Measurements from ENCODE around the gene TIAM1. TPM values are rescaled to one million over a fixed set of nuclear protein-coding genes. Genes with fewer than 3 reads are reported as not detected.

Gene TIAM1
- total and polyA plus RNA-seq, 2 of the 8 experiments (the other 6 are each of a cell fraction or from before 2014, with no cell fraction given), result 10.1 to 30.7 TPM

DNA sequence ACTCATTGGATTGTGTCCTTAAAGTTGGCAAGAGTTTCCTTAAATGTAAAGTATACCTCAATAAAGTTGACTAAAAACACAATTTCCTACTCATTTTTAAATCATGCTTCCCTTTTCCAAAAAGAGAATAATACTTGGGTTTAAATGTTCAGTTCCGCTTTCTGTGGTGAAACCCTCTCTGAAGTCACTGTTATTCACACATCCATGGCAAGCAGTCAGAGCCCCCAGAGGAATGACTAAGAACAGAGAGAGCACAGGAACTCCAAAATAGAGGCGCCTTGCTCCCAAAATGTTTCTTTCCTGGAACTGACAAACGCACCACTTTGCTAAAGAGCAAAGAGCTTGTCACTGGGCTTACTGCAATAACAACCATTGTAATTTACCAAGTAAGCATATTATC, 142.5 kb downstream of the TIAM1 start:
- Histone ChIP-seq H2BK20ac (ENCODE audit: low read length) (no peak overlapping the region), H3K79me1 (ENCODE audit: low read depth, low read length) (no peaks in the 10 kb centered on the region), H3K56ac (replicated peaks; ENCODE audit: insufficient read length, low read depth, low read length) (no peak overlapping the region), H2BK12ac (ENCODE audit: low read depth, low read length) (no peak overlapping the region), H3K23me2 (ENCODE audit: low read depth, low read length) (no peaks in the 10 kb centered on the region), H4K20me1 (replicated peaks in 1 of 2; ENCODE audit: control insufficient read depth in 1 of 2, insufficient read depth in 2 of 2, low read length in 2 of 2) (no peaks in the 10 kb centered on the region), H2BK15ac (ENCODE audit: low read length) (no peak overlapping the region), H3K27ac (ENCODE audit: low read depth, low read length) (no peak overlapping the region), H4K91ac (replicated peaks; ENCODE audit: insufficient read length, low read length) (no peak overlapping the region), H2BK120ac (replicated peaks; ENCODE audit: low read depth, low read length) (no peak overlapping the region), H3K79me2 (ENCODE audit: control insufficient read depth in 1 of 2, insufficient read depth in 2 of 2, low read length in 2 of 2) (no peaks in the 10 kb centered on the region), H3K9ac (replicated peaks in 1 of 4; ENCODE audit: extremely low read depth in 1 of 4, low read depth in 3 of 4, low read length in 3 of 4) (no peak overlapping the region), H4K5ac (ENCODE audit: insufficient read length, low read depth, low read length) (no peak overlapping the region), H2BK5ac (ENCODE audit: low read depth, low read length) (no peak overlapping the region), H2AFZ (ENCODE audit: low read length) (no peak overlapping the region), H3K4me1 (replicated peaks in 1 of 4; ENCODE audit: control insufficient read depth in 3 of 4, insufficient read depth in 4 of 4, low read length in 3 of 4) (no peaks in the 10 kb centered on the region), H3K23ac (ENCODE audit: insufficient read length) (no peak overlapping the region), H3K18ac (ENCODE audit: extremely low read depth, low read length) (no peak overlapping the region), H3K4me3 (ENCODE audit: extremely low read depth in 1 of 4, insufficient read depth in 2 of 4, low read depth in 3 of 4, low read length in 4 of 4) (no peak overlapping the region), H3K9me3 (ENCODE audit: insufficient read depth in 2 of 2, low read depth in 1 of 2, low read length in 1 of 2) (no peaks in the 10 kb centered on the region), H3K36me3 (ENCODE audit: control insufficient read depth in 2 of 4, insufficient read depth in 4 of 4, low read length in 3 of 4) (no peaks in the 10 kb centered on the region), H3K4ac (replicated peaks; ENCODE audit: insufficient read length, low read depth, low read length) (no peak overlapping the region), H3K14ac (ENCODE audit: insufficient read length) (no peak overlapping the region), H3K27me3 (replicated peaks in 1 of 4; ENCODE audit: control insufficient read depth in 3 of 4, extremely low read depth in 1 of 4, insufficient read depth in 3 of 4, low read length in 3 of 4) (no peaks in the 10 kb centered on the region), H3K4me2 (ENCODE audit: insufficient read depth in 1 of 2, low read depth in 2 of 2, low read length in 2 of 2) (no peak overlapping the region), H4K8ac (ENCODE audit: extremely low read depth, insufficient read depth, low read length) (no peak overlapping the region), H2AK5ac (ENCODE audit: low read depth, low read length) (no peak overlapping the region)
- DNase-seq (ENCODE audit: low read depth in 1 of 2, low spot score in 2 of 2) (no peak), FAIRE-seq (no peak)
- POLR2A ChIA-PET (ENCODE audit: partially characterized antibody), result interaction anchor here (0.6 kb wide), 1 partner anchor 1263 kb away, joined by 3 read pairs; no protein-coding TSS in a partner anchor
- 82% methylated on average over 3 of the region's 3 CpGs; no CpG with 5 or more reads in 1 of the 2 experiments for WGBS, 2 experiments (ENCODE audit: extremely low coverage in 1 of 2, insufficient coverage in 1 of 2, insufficient read length in 1 of 2, insufficient replicate concordance in 2 of 2, low coverage in 1 of 2, low lambda C conversion rate in 2 of 2, missing lambda C conversion rate in 1 of 2)
- CTCF ChIA-PET (ENCODE audit: partially characterized antibody), result interaction anchor here (1.0 to 1.9 kb wide), 6 partner anchors 9 to 403 kb away, joined by 3 to 8 read pairs (median 3); no protein-coding TSS in a partner anchor
- TF ChIP-seq BCL11A (IDR thresholded peaks at IDR 0.05; ENCODE audit: low read depth in 2 of 2, low read length in 2 of 2), result no peak
- no peak for TF ChIP-seq GABPA (IDR thresholded peaks at IDR 0.05; ENCODE audit: borderline replicate concordance, insufficient read depth, low read length)
- TF ChIP-seq, protein P1, sequence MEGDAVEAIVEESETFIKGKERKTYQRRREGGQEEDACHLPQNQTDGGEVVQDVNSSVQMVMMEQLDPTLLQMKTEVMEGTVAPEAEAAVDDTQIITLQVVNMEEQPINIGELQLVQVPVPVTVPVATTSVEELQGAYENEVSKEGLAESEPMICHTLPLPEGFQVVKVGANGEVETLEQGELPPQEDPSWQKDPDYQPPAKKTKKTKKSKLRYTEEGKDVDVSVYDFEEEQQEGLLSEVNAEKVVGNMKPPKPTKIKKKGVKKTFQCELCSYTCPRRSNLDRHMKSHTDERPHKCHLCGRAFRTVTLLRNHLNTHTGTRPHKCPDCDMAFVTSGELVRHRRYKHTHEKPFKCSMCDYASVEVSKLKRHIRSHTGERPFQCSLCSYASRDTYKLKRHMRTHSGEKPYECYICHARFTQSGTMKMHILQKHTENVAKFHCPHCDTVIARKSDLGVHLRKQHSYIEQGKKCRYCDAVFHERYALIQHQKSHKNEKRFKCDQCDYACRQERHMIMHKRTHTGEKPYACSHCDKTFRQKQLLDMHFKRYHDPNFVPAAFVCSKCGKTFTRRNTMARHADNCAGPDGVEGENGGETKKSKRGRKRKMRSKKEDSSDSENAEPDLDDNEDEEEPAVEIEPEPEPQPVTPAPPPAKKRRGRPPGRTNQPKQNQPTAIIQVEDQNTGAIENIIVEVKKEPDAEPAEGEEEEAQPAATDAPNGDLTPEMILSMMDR (IDR thresholded peaks at IDR 0.05; ENCODE audit: control extremely low read depth in 1 of 3, insufficient read depth in 1 of 3, low read depth in 1 of 3, low read length in 3 of 3), result no peak
- no peak for TF ChIP-seq MAFK (IDR thresholded peaks at IDR 0.05; ENCODE audit: low read depth, low read length)
- TF ChIP-seq NANOG (IDR thresholded peaks at IDR 0.05; ENCODE audit: insufficient read depth, low read depth, low read length, poor library complexity, severe bottlenecking), result no peak
- no peak for TF ChIP-seq POU5F1 (IDR thresholded peaks at IDR 0.05; ENCODE audit: low read depth, low read length)
- TF ChIP-seq CREB1 (IDR thresholded peaks at IDR 0.05), result no peak
- TF ChIP-seq TAF7 (optimal IDR thresholded peaks at IDR 0.05; ENCODE audit: borderline replicate concordance, low read depth, low read length), result no peak
- TF ChIP-seq RBBP5 (IDR thresholded peaks at IDR 0.05; ENCODE audit: borderline replicate concordance, low read depth, low read length), result no peak
- TF ChIP-seq CHD2 (IDR thresholded peaks at IDR 0.05; ENCODE audit: low read length), result no peak
- TF ChIP-seq RXRA (IDR thresholded peaks at IDR 0.05; ENCODE audit: insufficient read depth, low read depth, low read length), result no peak
- no peak for TF ChIP-seq SAP30 (IDR thresholded peaks at IDR 0.05; ENCODE audit: insufficient read depth, insufficient replicate concordance, low read length)
